GM19397 (cell line): ENCODE results near the gene SGF29.
"Not testable (repeated sequence)": the region's sequence is repeated elsewhere in the genome, so short reads cannot be mapped to it uniquely, and the experiment has no call there.

Experiments used
- ATAC-seq: cut with Tn5 transposase; IDR thresholded peaks from one replicate; pipeline ENCODE4 v1.9.1; 2021; ENCODE audit warnings: mild to moderate bottlenecking, moderate library complexity; ENCODE audit not compliant: unreplicated experiment

SGF29 gene

GRCh38 chr16:28609631-28610594, 56.2 kb downstream of the SGF29 start, which contains the start of gene SULT1A1:
Gene SULT1A1 (minus strand): TSS chr16:28610044. CDS start chr16:28608855, 1,189 bp downstream.
- no peak for ATAC-seq

- no peak for ATAC-seq
These were observed 57.0 kb downstream of the SGF29 start for GRCh38 chr16:28610595-28611191.

DNA sequence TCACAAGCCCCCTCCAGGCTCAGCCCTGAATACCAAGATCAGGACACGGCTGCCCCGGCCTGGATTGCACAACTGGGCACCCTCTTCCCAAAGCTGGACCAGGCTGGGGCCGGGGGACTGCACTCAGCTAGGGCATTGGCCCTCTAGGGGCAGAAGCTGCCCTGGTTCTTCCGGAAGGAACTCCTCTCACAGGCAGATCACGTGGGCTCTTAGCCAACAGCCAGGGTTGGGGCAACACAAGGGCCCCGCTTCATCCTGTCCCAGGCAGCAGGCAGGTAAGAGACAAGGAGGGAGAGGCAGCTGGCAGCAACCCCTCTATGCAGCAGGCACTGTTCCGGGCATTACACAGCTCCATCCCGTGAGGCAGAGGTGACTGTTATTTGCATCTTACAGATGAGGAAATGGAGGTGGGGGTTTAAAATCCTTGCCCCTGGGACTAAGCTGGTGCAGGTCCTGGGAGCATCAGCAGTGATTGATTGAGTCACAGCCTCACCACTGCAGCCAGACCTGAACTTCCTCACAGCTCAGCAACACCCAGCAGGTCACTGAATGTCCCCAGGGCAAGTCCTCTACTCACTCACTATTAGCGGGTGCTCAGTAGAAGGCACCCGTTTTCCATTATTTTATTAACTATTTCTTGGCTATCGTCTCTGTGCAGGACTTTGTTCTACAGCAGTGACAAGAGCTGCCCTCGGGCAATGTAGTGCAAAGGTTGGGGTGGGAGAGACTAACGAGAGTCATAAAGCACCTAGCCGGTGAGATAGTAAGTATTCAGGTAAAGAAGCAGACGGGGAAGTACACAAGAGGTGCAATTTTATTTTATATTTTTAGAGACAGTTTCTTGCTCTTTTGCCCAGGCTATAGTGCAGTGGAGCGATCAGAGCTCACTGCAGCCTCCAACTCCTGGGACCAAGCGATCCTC, 58.9 kb downstream of the SGF29 start:
- ATAC-seq: peak; percentile 72

- ATAC-seq: not testable (repeated sequence)
These were observed 60.2 kb downstream of the SGF29 start for GRCh38 chr16:28613912-28614311.

DNA sequence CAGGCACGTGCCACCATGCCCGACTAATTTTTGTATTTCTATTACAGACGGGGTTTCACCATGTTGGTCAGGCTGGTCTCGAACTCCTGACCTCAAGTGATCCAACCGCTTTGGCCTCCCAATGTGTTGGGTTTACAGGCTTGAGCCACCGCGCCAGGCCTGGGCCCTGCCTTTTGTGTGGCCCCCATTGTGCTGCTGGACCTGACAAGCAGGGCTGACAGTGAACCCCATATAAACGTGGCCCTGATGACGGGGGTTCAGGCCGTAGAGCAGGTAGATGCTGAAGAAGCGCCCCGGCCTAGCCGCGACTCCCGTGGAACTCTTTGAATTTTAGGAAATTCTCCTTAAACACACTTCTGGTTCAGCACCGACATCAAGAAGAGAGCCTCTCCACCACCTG, 60.8 kb downstream of the SGF29 start:
- ATAC-seq: not testable (repeated sequence)

GRCh38 chr16:28615486-28616223, 61.9 kb downstream of the SGF29 start:
- not testable (repeated sequence) for ATAC-seq

DNA sequence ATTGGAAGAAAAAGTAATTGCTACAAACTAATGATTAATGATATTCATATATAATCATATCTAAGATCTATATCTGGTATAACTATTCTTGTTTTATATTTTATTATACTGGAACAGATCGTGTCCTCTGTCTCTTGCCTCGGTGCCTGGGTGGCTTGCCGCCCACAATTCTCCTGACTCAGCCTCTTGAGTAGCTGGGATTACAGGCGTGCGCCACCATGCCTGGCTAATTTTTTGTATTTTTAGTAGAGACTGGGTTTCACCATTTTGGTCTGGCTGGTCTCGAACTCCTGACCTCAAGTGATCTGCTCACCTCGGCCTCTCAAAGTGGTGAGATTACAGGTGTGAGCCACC, 62.5 kb downstream of the SGF29 start:
- ATAC-seq: not testable (repeated sequence)

DNA sequence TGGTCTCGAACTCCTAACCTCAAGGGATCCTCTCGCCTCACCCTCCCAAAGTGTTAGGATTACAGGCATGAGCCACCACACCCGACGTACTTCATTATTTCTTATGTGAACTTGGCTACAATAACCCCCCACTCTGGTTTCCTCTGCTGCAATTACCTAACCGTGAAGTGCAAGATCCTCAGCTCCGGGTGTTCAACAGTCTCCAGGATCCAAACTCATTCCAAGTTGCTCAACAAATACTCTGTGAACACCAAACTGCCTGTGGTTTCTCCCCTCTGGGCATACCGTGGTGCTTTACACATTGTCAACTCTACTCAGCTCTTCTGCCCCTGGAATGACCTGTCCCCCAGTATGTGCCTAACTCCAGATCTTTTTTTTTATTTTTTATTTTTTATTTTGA, 62.9 kb downstream of the SGF29 start:
- ATAC-seq: no peak

- ATAC-seq: no peak
These were observed 64.2 kb downstream of the SGF29 start for GRCh38 chr16:28617874-28618273.

GRCh38 chr16:28620316-28620715, 66.6 kb downstream of the SGF29 start:
- not testable (repeated sequence) for ATAC-seq

DNA sequence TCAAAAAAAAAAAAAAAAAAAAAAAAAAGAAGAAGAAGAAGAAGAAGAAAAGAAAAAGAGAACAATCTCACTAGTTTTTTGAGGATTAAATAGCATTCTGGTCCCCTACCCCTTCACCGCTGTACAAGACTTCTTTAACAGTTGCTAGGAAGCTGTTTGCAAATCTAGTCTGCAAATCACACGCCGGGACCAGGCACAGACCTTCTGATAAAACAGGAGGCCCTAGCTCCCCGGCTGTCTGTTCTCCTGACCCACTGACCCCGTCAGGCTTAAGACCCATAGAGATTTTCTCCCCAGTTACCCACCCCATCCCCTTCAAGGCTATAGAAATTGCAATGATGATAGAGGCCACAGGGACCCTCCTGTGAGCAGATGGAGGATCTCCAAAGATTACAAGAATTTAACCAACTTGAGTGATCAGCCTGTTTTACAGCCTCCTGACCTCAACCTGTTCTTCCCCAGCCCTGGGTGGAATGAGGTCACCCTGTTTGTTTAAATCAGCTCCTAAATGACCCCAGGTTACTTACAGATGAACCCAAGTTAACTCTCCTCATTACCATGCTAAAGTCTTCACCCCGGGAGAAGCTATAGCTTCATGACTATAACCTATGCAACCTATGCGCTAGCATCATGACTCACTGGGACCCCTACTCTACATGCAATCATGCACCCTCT, 67.9 kb downstream of the SGF29 start:
- ATAC-seq: no peak

DNA sequence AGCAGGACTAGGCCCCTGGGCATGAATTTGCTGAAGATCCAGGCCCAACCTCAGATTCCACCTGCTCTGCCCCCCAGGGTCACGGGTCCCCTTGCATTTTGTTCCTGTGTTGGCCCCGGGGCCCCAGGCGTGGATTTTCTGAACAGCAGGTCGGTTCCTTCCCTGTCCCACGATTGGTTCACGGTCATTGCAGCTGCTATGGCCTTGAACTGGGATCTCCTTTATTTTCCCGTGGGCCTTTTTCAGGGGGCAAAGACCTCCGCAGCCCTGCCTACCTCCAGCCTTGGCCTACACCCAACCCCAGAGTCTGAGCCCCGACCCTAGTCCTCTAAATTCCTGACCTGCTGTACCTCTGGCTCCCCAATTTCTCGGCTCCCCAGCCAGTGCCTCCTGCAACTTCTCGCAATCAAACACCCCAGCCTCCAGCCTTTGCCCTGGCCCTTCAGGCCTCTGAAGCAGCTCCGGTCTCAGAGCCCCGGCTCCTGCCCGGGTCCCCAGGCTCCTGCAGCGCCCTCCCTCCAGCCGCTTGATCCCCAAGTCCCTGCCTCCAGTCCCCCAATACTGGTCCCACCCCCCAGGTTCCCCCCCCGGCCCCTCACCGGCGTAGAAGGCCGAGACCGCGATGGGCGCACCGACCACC, 68.9 kb downstream of the SGF29 start:
- not testable (repeated sequence) for ATAC-seq

DNA sequence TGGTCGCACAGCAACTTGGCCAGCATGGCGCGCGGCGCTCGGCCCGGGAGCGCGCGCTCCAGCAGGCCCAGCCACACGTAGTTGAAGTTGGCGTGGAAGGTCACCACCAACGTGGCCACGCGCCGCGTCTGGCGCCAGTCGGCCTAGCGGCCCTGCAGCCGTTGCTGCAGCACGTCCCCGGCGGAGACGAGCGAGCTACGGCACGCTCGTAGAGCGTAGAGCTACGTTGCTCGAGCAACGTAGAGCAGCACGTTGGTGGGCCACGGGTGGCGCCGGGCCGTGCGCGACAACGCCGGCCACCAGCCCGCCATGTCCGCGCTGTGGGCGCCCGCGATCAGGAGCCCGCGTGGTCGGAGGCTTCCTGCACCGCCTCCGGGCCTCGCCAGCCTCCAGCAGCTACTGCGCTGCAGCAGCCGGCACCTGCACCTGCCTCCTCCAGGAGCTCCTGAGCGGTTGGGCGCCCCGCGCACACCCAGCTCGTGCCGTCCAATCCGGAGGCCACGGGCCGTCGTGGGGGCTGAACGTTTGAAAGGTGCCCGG, 69.5 kb downstream of the SGF29 start:
- peak; percentile 58 for ATAC-seq

- ATAC-seq: not testable (repeated sequence)
These were observed 77.2 kb downstream of the SGF29 start for GRCh38 chr16:28630905-28631304.

- ATAC-seq: not testable (repeated sequence)
These were observed 82.5 kb downstream of the SGF29 start for GRCh38 chr16:28636093-28636823.

DNA sequence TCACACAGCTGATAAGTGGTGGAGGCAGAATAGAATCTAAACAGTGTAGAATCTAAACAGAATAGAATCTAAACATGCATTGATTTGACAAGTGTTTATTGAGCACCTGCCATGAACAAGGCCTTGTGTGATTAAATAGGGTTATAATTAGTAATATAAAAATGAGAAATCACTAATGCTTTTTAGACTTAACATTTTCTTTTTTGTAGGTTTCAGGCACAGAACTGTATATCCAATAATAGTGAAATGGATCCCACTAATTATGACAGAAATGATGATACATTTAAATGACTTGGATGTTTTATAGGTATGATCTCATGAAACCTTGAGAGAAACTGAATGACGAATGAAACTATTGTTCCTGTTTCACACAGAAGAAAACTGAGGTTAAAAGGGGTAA, 84.0 kb downstream of the SGF29 start, which contains the start of gene NPIPB8:
Gene NPIPB8 (plus strand): TSS at position 301 of the 400 bp plus-strand sequence. CDS start 296 bp downstream, outside the sequence.
- ATAC-seq: not testable (repeated sequence)

GRCh38 chr16:28638359-28638758, 84.6 kb downstream of the SGF29 start:
- ATAC-seq: not testable (repeated sequence)

DNA sequence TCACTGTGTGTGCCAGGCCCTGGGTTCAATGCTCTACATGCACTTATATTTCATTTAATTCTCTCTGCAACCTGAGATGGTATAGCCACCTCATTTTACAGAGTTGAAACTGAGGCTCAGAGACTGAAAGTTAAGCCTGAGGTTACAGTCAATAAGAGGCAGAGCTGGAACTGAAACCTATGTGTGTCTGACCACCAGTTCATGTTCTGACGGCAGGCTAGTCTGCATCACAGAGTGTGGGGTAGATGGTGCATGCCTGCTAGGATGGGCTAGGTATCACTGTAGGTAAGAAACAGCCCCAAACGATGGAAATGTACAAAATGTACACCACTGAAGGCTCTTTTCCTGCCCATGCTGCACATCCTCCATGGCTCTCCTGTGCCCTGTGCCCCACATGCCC, 86.2 kb downstream of the SGF29 start:
- ATAC-seq: not testable (repeated sequence)
